Activated T-cell treated with anti-CD3 and anti-CD28 coated beads for 4 hours (primary cell): ENCODE results near the gene XAGE2.
"Not testable (repeated sequence)": the region's sequence is repeated elsewhere in the genome, so short reads cannot be mapped to it uniquely, and the experiment has no call there.

ENCODE experiments used
- DNase-seq: peaks from one replicate; pipeline ENCODE4 v3.0.0-alpha.2; 2020

Gene XAGE2

GRCh38 chrX:52368368-52369055 lies at the start of gene XAGE2:
Gene XAGE2, plus strand, starts transcription at chrX:52369021. Its CDS starts 994 bp downstream, at chrX:52370015.
- no peak for DNase-seq

GRCh38 chrX:52337410-52337809 lies 31.4 kb upstream of the XAGE2 start:
- DNase-seq = no peak

- DNase-seq = no peak
These were observed 27.3 kb upstream of the XAGE2 start for GRCh38 chrX:52341493-52341892.

GRCh38 chrX:52343131-52343530 lies 25.7 kb upstream of the XAGE2 start:
- DNase-seq = not testable (repeated sequence)

- peak; percentile 14 for DNase-seq
These were observed 23.4 kb upstream of the XAGE2 start for GRCh38 chrX:52345402-52345801.

GRCh38 chrX:52346174-52347165 lies 22.4 kb upstream of the XAGE2 start:
- no peak for DNase-seq

GRCh38 chrX:52349681-52350080 lies 19.1 kb upstream of the XAGE2 start:
- no peak for DNase-seq

GRCh38 chrX:52352551-52352950 lies 16.3 kb upstream of the XAGE2 start:
- DNase-seq = no peak

- DNase-seq = no peak
These were observed 15.0 kb upstream of the XAGE2 start for GRCh38 chrX:52353838-52354237.

- DNase-seq = no peak
These were observed 13.7 kb upstream of the XAGE2 start for GRCh38 chrX:52355108-52355507.

- no peak for DNase-seq
These were observed 9.1 kb upstream of the XAGE2 start for GRCh38 chrX:52359614-52360232.

- no peak for DNase-seq
These were observed 6.9 kb upstream of the XAGE2 start for GRCh38 chrX:52361941-52362340.

GRCh38 chrX:52363247-52363883 lies 5.5 kb upstream of the XAGE2 start:
- DNase-seq = no peak

- no peak for DNase-seq
These were observed 10.0 kb downstream of the XAGE2 start for GRCh38 chrX:52378870-52379269.

GRCh38 chrX:52380993-52381392 lies 12.2 kb downstream of the XAGE2 start:
- DNase-seq = no peak

GRCh38 chrX:52410439-52411394 lies 41.9 kb downstream of the XAGE2 start:
- DNase-seq = no peak

GRCh38 chrX:52415304-52415703 lies 46.5 kb downstream of the XAGE2 start:
- no peak for DNase-seq

GRCh38 chrX:52416816-52417215 lies 48.0 kb downstream of the XAGE2 start:
- DNase-seq = no peak

GRCh38 chrX:52420824-52421443 lies 52.1 kb downstream of the XAGE2 start:
- no peak for DNase-seq

- no peak for DNase-seq
These were observed 54.1 kb downstream of the XAGE2 start for GRCh38 chrX:52422884-52423283.

GRCh38 chrX:52424656-52425055 lies 55.8 kb downstream of the XAGE2 start:
- no peak for DNase-seq
